Endothelial cell (in vitro differentiated cells): ENCODE measurements around the gene XXYLT1. TPM values are rescaled to one million over a fixed set of nuclear protein-coding genes. Genes with fewer than 3 reads are reported as not detected.

Experiments used
- DNase-seq: peaks from one replicate; pipeline ENCODE4 v3.0.0; 2021; ENCODE audit warnings: low spot score
- H3K27ac Mint-ChIP-seq: one replicate; pipeline ENCODE4 v1.8.0; 2021; ENCODE audit warnings: mixed read lengths, inconsistent platforms; ENCODE audit not compliant: unreplicated experiment
- H3K27me3 Mint-ChIP-seq: one replicate; pipeline ENCODE4 v1.8.0; 2021; ENCODE audit warnings: mild to moderate bottlenecking, moderate library complexity, mixed read lengths, inconsistent platforms; ENCODE audit not compliant: unreplicated experiment
- H3K36me3 Mint-ChIP-seq: one replicate; pipeline ENCODE4 v1.8.0; 2021; ENCODE audit warnings: mild to moderate bottlenecking, low read depth, mixed read lengths, inconsistent platforms; ENCODE audit not compliant: unreplicated experiment
- H3K4me1 Mint-ChIP-seq: one replicate; pipeline ENCODE4 v1.8.0; 2021; ENCODE audit warnings: mild to moderate bottlenecking, mixed read lengths, inconsistent platforms; ENCODE audit not compliant: unreplicated experiment
- H3K4me3 Mint-ChIP-seq: one replicate; pipeline ENCODE4 v1.8.0; 2021; ENCODE audit warnings: mild to moderate bottlenecking, mixed read lengths, inconsistent platforms; ENCODE audit not compliant: unreplicated experiment
- H3K9me3 Mint-ChIP-seq: one replicate; pipeline ENCODE4 v1.8.0; 2021; ENCODE audit warnings: mixed read lengths, inconsistent platforms; ENCODE audit not compliant: unreplicated experiment
- total RNA-seq: library from RNA; stranded (reverse); fragmentation: NEBNext Ultra II Directional; extraction: Animal tissue kit (Norgen Biotek cat#: 25700); gene quantifications from one replicate; pipeline ENCODE4 v1.2.1, GENCODE V29; 2021; ENCODE audit not compliant: unreplicated experiment
- TF ChIP-seq, protein P1 (sequence below): fragments of 200-600 bp; sonication (generic); IDR thresholded peaks from one replicate; pipeline ENCODE4 v1.5.0; 2021; ENCODE audit warnings: antibody characterized with exemption; ENCODE audit not compliant: unreplicated experiment

XXYLT1 gene
- total RNA-seq, 1 donor from 2014 or later: 25.0 TPM

- H3K4me3 Mint-ChIP-seq: no peak overlapping the region
- no peaks in the 10 kb centered on the region for H3K36me3 Mint-ChIP-seq
- peaks cover 6% of the 10 kb centered on the region for H3K27me3 Mint-ChIP-seq
- peaks cover 6% of the 10 kb centered on the region for H3K4me1 Mint-ChIP-seq
- H3K27ac Mint-ChIP-seq: no peak overlapping the region
- DNase-seq: no peak
- TF ChIP-seq, protein P1, sequence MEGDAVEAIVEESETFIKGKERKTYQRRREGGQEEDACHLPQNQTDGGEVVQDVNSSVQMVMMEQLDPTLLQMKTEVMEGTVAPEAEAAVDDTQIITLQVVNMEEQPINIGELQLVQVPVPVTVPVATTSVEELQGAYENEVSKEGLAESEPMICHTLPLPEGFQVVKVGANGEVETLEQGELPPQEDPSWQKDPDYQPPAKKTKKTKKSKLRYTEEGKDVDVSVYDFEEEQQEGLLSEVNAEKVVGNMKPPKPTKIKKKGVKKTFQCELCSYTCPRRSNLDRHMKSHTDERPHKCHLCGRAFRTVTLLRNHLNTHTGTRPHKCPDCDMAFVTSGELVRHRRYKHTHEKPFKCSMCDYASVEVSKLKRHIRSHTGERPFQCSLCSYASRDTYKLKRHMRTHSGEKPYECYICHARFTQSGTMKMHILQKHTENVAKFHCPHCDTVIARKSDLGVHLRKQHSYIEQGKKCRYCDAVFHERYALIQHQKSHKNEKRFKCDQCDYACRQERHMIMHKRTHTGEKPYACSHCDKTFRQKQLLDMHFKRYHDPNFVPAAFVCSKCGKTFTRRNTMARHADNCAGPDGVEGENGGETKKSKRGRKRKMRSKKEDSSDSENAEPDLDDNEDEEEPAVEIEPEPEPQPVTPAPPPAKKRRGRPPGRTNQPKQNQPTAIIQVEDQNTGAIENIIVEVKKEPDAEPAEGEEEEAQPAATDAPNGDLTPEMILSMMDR: no peak
- H3K9me3 Mint-ChIP-seq: no peaks in the 10 kb centered on the region
Observed at GRCh38 chr3:195073866-195074860, 196.8 kb downstream of the XXYLT1 start.

- TF ChIP-seq, protein P1: no peak
- Mint-ChIP-seq H3K9me3 (no peaks in the 10 kb centered on the region), H3K27me3 (no peaks in the 10 kb centered on the region), H3K27ac (no peak overlapping the region), H3K4me1 (peaks cover 2% of the 10 kb centered on the region), H3K4me3 (no peak overlapping the region), H3K36me3 (peaks cover 6% of the 10 kb centered on the region)
- DNase-seq: no peak
Observed at GRCh38 chr3:195072916-195073564, 197.9 kb downstream of the XXYLT1 start.

- no peak for DNase-seq
- Mint-ChIP-seq H3K36me3 (peaks cover 11% of the 10 kb centered on the region), H3K27me3 (no peaks in the 10 kb centered on the region), H3K4me3 (no peak overlapping the region), H3K27ac (no peak overlapping the region), H3K9me3 (no peaks in the 10 kb centered on the region), H3K4me1 (peaks cover 2% of the 10 kb centered on the region)
- TF ChIP-seq, protein P1: no peak
Observed at GRCh38 chr3:195071916-195072820, 198.8 kb downstream of the XXYLT1 start.

- peaks cover 2% of the 10 kb centered on the region for H3K4me1 Mint-ChIP-seq
- TF ChIP-seq, protein P1: no peak
- H3K27me3 Mint-ChIP-seq: peaks cover 4% of the 10 kb centered on the region
- no peak for DNase-seq
- H3K4me3 Mint-ChIP-seq: no peak overlapping the region
- H3K27ac Mint-ChIP-seq: no peak overlapping the region
- H3K36me3 Mint-ChIP-seq: peaks cover 18% of the 10 kb centered on the region
- no peaks in the 10 kb centered on the region for H3K9me3 Mint-ChIP-seq
Observed at GRCh38 chr3:195071011-195071728, 199.8 kb downstream of the XXYLT1 start.
